Measurements from ENCODE around the gene EPDR1.

The EPDR1 gene

GRCh38 chr7:37921876-37922275, 1.4 kb downstream of the EPDR1 start:
- no peak for DNase-seq
- H3K27me3 Mint-ChIP-seq, result peaks cover 54% of the 10 kb centered on the region
- ATAC-seq, result no peak
- peak overlapping the region in 1 of 2 donors; percentile 50 for H3K4me3 Mint-ChIP-seq
- no peaks in the 10 kb centered on the region for H3K9me3 Mint-ChIP-seq
- peaks cover 14% of the 10 kb centered on the region for H3K4me1 Mint-ChIP-seq
- no peak overlapping the region for H3K27ac Mint-ChIP-seq

DNA sequence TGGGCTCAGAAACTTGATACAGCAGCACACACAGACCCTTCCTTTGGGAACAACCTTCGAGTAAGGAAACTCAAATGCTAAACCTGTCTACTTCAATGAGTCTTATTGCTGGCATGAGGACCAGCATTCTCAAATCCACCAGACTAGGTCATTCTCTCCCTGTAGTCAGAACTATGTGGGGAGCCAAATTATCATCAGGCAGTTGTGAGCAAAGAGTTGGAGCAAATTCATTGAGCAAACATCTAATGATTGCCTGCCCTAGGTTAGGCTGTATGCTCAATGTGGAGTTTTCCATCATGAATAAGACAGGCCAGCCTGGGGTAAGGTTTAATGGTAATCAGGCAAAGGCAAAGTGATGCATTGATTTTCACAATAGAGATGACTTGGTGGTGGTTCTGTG, 3.6 kb downstream of the EPDR1 start:
- peaks cover 33% of the 10 kb centered on the region for H3K27me3 Mint-ChIP-seq
- DNase-seq (no peak), ATAC-seq (no peak)
- no peak overlapping the region for H3K4me3 Mint-ChIP-seq
- H3K27ac Mint-ChIP-seq, result no peak overlapping the region
- H3K4me1 Mint-ChIP-seq, result peaks cover 7% of the 10 kb centered on the region
- H3K9me3 Mint-ChIP-seq, result no peaks in the 10 kb centered on the region

- Mint-ChIP-seq H3K4me3 (no peak overlapping the region), H3K27me3 (peaks cover 27% of the 10 kb centered on the region), H3K4me1 (peaks cover 7% of the 10 kb centered on the region), H3K27ac (no peak overlapping the region), H3K9me3 (no peaks in the 10 kb centered on the region)
- DNase-seq (no peak), ATAC-seq (no peak)
These were observed 4.1 kb downstream of the EPDR1 start for GRCh38 chr7:37924491-37925041.

- H3K9me3 Mint-ChIP-seq, result no peaks in the 10 kb centered on the region
- ATAC-seq (no peak), DNase-seq (no peak)
- H3K4me3 Mint-ChIP-seq, result no peak overlapping the region
- H3K27me3 Mint-ChIP-seq, result peaks cover 17% of the 10 kb centered on the region
- no peak overlapping the region for H3K27ac Mint-ChIP-seq
- H3K4me1 Mint-ChIP-seq, result peaks cover under 1% of the 10 kb centered on the region
These were observed 5.2 kb downstream of the EPDR1 start for GRCh38 chr7:37925620-37926019.

DNA sequence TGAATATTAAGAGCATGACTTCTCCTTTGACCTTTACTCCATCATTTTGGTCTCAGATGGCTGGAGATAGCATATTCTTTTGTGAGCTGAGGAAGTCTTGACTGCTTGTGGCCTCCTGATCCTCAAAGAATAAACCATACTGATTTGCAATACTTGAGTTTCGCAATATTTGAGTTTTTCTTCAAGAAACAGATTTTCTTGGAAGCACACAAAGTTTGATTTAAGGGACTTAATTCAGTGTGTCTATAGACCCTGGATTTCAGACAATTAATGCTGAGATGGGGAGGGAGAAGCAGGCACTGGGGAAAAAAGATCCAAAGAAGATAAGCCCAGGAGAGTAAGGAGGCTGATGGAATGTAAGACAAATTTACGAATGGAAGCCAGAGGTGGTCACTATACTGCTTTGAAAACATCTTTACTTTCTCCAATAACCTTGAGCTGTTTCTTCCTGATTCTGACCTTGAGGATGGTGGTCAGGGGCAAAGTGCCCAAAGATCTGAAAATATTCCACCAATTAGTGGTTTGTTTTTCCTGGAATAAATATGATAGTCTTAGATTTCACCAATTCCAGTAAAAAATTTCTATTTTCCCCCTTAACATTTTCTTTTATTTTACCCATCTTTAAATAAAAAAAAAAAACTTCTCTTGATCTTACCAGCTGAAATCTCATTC, 7.5 kb downstream of the EPDR1 start:
- Mint-ChIP-seq H3K4me1 (no peaks in the 10 kb centered on the region), H3K9me3 (no peaks in the 10 kb centered on the region), H3K27ac (no peak overlapping the region), H3K27me3 (peaks cover 2% of the 10 kb centered on the region), H3K4me3 (no peak overlapping the region)
- no peak for ATAC-seq
- no peak for DNase-seq

- Mint-ChIP-seq H3K27ac (no peak overlapping the region), H3K27me3 (no peaks in the 10 kb centered on the region), H3K9me3 (no peaks in the 10 kb centered on the region), H3K4me1 (no peaks in the 10 kb centered on the region), H3K4me3 (no peak overlapping the region)
- DNase-seq, result no peak
- ATAC-seq, result no peak
These were observed 8.4 kb downstream of the EPDR1 start for GRCh38 chr7:37928878-37929277.

- Mint-ChIP-seq H3K9me3 (no peaks in the 10 kb centered on the region), H3K27me3 (no peaks in the 10 kb centered on the region), H3K27ac (no peak overlapping the region), H3K4me3 (no peak overlapping the region), H3K4me1 (no peaks in the 10 kb centered on the region)
- ATAC-seq (no peak), DNase-seq (no peak)
These were observed 9.9 kb downstream of the EPDR1 start for GRCh38 chr7:37930226-37930948.

- peaks cover 7 to 11% of the 10 kb centered on the region in 2 donors for H3K9me3 Mint-ChIP-seq
- no peak overlapping the region for H3K4me3 Mint-ChIP-seq
- no peaks in the 10 kb centered on the region for H3K27me3 Mint-ChIP-seq
- no peak for DNase-seq
- H3K27ac Mint-ChIP-seq, result no peak overlapping the region
- no peaks in the 10 kb centered on the region for H3K4me1 Mint-ChIP-seq
- no peak for ATAC-seq
These were observed 12.1 kb downstream of the EPDR1 start for GRCh38 chr7:37932543-37932942.

DNA sequence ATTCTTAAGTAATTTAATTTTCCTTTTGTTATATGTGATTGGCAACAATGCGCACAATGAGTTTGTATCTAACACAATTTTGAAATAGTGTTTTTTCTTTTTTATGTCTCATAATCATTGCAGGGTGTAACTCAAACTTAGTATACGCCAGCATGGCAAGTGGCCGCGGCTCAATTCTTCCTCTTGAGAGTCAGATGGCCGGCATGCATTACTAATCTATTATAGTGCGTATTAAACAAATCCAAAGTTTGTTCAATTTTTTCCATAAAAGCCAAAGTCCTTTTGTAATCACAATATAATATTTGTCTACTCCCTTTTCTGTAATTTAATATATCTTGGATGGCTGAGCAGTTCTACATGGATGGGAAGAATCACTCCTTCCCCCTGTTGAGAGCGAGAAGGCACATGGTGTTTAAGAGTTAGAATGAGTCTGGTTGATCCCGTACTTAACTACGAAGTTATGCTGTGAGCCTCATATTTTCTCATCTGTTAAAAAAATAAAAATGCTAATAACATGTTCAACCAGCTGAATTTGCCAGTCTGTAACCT, 12.7 kb downstream of the EPDR1 start:
- no peaks in the 10 kb centered on the region for H3K4me1 Mint-ChIP-seq
- ATAC-seq, result no peak
- DNase-seq, result no peak
- H3K27me3 Mint-ChIP-seq, result no peaks in the 10 kb centered on the region
- H3K9me3 Mint-ChIP-seq, result peaks cover 7 to 11% of the 10 kb centered on the region in 2 donors
- H3K4me3 Mint-ChIP-seq, result no peak overlapping the region
- no peak overlapping the region for H3K27ac Mint-ChIP-seq

DNA sequence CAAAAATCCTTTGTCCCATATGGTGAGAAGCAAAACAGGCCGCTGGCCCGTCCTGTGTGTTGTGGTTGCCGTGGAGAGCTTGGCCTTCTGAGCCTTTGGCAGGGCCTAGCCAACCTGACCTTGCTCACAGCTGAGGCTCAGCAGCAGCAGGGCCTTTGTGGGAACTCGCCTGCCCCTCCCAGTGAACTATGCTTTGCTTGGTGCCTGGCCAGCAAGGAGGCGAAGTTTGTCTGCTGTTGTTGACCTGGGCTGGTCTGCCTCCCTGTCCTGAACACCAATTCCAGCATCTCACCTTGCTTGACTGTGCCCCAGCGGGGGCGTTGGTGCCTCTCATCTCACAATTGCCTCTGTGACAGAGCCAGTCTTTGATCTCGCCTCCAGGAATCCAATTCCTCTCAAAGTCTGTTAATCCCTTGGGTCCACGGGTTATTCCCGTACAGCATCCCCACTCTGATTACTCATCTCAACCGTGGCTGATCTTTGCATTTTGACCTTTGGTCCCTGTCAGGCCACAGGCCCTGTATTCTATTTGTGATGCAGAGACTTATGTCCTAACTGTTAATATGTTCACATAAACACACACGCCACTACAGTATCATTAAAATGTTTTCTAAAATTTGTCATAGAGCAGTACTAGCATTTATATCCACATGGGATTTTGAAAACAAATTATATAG, 22.6 kb downstream of the EPDR1 start:
- Mint-ChIP-seq H3K27me3 (no peaks in the 10 kb centered on the region), H3K4me3 (no peak overlapping the region), H3K4me1 (no peaks in the 10 kb centered on the region), H3K9me3 (peaks cover 0 to 5% of the 10 kb centered on the region in 2 donors), H3K27ac (no peak overlapping the region)
- DNase-seq, result no peak
- no peak for ATAC-seq

- Mint-ChIP-seq H3K4me3 (no peak overlapping the region), H3K27ac (no peak overlapping the region), H3K9me3 (peaks cover 0 to 5% of the 10 kb centered on the region in 2 donors), H3K27me3 (no peaks in the 10 kb centered on the region), H3K4me1 (no peaks in the 10 kb centered on the region)
- ATAC-seq, result no peak
- no peak for DNase-seq
These were observed 23.7 kb downstream of the EPDR1 start for GRCh38 chr7:37943905-37944736.

DNA sequence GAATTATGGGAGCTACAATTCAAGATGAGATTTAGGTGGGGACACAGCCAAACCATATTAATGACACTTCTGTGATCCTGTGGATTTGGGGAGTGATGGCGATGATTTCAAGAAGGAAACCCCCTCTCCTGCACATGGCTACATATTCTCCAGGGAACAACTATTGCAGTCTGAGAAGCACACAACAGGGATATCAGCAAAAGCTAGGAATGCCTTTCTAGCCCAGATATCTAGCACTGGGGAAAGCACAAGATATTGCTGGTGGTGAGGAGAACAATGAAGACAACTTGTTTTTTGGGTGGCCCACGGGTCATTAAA, 24.3 kb downstream of the EPDR1 start:
- DNase-seq (no peak), ATAC-seq (no peak)
- Mint-ChIP-seq H3K9me3 (peaks cover 0 to 5% of the 10 kb centered on the region in 2 donors), H3K27ac (no peak overlapping the region), H3K4me1 (no peaks in the 10 kb centered on the region), H3K4me3 (no peak overlapping the region), H3K27me3 (no peaks in the 10 kb centered on the region)

- no peaks in the 10 kb centered on the region for H3K27me3 Mint-ChIP-seq
- no peak overlapping the region for H3K4me3 Mint-ChIP-seq
- ATAC-seq (no peak), DNase-seq (no peak)
- H3K27ac Mint-ChIP-seq, result no peak overlapping the region
- H3K9me3 Mint-ChIP-seq, result peaks cover 0 to 5% of the 10 kb centered on the region in 2 donors
- no peaks in the 10 kb centered on the region for H3K4me1 Mint-ChIP-seq
These were observed 24.9 kb downstream of the EPDR1 start for GRCh38 chr7:37945336-37945735.

- Mint-ChIP-seq H3K27ac (no peak overlapping the region), H3K27me3 (no peaks in the 10 kb centered on the region), H3K9me3 (peaks cover 0 to 5% of the 10 kb centered on the region in 2 donors), H3K4me3 (no peak overlapping the region), H3K4me1 (no peaks in the 10 kb centered on the region)
- ATAC-seq (peak; percentile 15), DNase-seq (no peak)
These were observed 26.9 kb downstream of the EPDR1 start for GRCh38 chr7:37947138-37947940.

- peak; percentile 31 for ATAC-seq
- no peak overlapping the region for H3K27ac Mint-ChIP-seq
These were observed 27.4 kb downstream of the EPDR1 start for GRCh38 chr7:37947941-37948210.

More at GRCh38 chr7:37947941-37948210, 27.4 kb downstream of the EPDR1 start:
- DNase-seq, result no peak
- no peaks in the 10 kb centered on the region for H3K27me3 Mint-ChIP-seq
- H3K9me3 Mint-ChIP-seq, result peaks cover 0 to 5% of the 10 kb centered on the region in 2 donors
- H3K4me3 Mint-ChIP-seq, result no peak overlapping the region
- no peaks in the 10 kb centered on the region for H3K4me1 Mint-ChIP-seq

All from stimulated activated naive CD8-positive, alpha-beta T cell treated with anti-CD3 and anti-CD28 coated beads, Interleukin-15, amount 100 ng/mL, for 72 hours (primary cell).